AG20443 (cell line): ENCODE measurements around the gene MGME1.
A peak's percentile ranks its signal among the peaks of the same experiment; 100 is the strongest.

ENCODE experiments used
- DNase-seq: peaks from one replicate; pipeline ENCODE4 v3.0.0; 2012; ENCODE audit warnings: low spot score, mixed read lengths

Gene MGME1

DNA sequence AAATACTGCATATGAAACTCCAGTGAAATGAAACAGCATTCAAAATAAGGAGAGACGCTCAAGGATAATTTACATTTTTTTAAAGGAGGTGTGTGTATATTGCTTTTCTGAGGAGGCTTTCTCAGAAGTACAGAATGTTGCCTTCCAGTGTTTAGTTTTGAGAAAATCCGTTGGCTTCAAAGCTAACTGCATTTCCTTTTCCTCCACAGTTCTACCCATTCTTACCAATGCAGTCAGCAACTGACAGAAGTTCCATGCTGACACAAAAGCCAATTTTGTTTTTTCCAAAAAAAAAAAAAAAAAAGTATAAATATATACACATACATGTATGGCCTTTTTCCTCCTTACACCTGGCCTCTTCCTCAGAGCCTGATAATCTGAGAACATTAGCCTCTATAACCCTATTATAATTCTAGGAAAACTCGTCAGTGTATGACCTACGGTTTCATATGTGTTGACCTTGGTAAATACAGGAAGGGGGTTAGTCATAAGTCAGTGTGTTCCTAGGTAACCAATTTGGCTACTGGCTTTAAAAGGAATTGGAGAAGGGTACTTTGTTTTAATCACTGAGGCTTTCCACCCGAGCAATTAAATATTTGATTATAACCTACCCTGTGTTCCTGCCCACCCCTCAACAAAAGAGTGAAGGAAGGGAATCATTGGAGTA, 24.2 kb downstream of the MGME1 start:
- no peak for DNase-seq

DNA sequence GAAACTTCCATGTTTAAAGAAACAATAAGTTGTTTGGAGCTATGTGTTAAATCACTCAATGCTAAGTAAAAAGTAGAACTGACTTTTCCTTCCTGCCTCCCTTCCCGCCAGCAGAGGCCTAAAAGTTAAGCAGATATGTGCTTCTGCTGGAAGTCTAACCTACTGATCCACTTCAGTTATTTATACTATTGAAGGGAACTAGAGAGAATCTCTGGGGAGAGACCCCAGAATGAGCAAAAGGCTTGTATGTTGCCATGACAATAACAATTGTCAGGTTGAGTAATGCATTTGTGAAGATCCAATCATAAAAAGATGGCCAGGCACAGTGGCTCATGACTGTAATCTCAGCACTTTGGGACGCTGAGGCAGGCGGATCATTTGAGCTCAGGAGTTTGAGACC, 24.7 kb downstream of the MGME1 start:
- no peak for DNase-seq

DNA sequence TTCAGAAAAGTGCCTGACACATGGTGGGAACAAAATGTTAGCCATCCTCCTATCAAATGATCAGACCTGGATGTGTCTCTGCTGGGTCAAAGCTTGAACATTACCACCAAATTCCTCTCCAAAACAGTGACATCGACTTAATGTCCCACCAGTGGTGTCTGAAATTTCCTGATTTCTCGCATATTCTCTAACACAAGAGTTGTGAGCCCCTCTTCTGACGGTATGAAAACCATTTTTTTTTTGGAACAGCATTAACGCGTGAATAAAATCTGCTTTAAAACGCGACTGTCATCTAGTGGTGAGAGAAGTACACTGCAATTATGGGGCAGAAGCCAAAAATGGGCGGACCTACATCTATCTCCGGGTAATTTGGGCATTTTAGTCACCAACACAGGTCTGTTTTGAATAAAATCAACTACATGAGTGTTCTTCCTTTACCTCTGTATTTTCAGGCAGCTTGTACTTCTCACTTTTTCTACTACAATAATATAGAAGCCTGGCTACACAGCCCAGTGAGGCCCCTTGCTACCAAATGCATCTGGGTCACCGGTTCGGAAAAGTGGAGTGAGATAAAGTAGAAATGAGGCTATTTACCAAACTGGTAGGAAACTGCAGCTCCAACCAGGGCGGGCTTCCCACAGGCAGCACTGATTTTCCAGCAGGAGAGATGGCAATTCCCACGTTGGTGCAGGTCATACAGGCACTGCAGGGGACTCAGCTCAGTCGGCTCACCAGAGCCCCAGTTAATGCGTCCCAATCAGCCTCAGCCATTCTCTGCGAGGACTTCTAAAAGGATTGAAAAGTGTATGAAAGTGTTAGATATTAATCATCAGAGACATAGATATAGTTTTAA, 27.4 kb downstream of the MGME1 start:
- DNase-seq = peak; percentile 76

DNA sequence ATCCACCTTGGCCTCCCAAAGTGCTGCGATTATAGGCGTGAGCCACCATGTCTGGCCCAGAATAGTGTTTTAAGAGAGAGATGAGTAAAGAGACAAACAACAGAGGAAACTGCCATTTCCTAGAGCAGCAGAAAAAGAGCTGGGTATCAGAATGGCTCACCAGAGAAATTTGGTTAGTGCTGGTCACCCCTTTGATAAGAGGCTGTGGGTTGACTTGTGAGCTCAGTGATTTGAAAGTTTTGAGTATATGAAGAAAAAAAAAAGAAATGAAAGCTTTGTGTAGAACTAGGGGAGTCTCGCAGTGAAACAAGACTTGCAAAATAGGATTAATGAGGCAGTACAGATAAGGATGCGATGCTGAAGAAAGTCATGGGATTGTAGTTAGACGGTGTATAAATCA, 29.6 kb downstream of the MGME1 start:
- no peak for DNase-seq

DNA sequence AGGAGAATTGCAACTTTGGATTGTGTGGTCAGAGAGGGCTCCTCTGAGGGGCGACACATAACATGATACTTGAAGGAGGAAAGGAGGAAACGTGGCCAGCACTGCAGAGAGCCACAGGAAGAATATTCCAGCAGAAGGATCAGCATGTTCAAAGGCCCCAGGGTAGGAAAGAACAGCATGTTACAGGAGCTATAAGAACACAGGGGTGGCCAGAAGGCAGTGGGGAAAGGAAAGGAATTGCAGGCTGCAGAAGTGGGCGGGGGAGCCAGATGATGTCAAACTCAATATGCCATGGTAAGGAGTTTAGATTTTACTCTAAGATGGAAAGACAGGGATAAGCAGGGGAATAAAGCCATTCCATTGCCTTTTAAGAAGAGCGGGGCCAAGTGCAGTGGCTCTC, 30.7 kb downstream of the MGME1 start:
- no peak for DNase-seq

DNA sequence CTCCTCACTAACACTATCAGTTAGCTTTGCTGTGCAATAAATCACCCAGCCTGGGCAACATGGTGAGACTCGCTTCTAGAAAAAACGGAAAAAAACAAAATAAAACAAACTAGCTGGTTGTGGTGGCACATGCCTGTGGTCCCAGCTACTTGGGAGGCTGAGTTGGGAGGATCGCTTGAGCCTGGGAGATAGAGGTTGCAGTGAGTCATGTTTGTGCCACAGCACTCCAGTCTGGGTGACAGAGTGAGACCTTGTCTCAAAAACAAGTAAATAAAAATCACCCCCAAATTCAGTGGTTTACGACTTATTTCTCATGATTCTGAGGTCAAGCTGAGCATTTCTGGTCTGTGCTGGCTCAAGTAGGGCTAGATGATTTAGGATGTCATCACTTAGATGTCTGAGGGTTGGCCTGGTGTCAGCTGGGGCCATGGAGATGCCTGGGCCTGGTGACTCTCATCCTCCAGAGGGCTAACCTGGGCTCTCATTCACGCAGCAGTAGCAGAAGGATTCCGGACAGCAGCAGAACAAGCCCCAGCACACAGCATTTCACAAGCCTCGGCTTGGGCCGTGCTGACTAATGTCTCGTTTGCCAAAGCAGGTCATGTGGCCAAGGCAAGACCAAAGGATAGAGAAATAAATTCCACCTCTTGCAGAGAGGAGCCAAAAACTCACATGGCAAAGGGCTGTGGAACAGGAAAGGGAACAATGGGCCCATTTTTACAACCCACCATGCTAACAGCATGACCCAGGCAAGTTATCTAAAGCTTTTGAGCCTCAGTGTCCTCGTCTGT, 32.5 kb downstream of the MGME1 start:
- DNase-seq = peak; percentile 92

DNA sequence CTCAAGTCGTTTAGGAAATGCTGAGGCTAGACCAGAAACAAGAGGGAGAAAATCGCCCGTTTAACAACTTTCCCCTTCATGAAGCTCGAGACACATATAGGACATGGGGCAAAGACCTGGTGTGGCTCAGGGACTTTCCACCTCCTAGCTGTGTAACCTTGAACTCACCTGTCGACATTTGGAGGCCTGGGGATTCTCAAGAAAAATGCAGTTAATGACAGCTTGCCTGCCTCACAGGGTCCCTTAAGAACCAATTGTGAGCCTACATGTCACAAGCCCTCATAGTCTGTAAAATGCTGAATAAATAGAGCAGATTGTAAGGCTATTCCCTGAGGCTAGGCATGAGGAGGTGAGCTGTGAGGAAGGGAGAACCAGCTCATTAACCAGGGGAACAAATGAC, 35.1 kb downstream of the MGME1 start:
- DNase-seq = no peak

DNA sequence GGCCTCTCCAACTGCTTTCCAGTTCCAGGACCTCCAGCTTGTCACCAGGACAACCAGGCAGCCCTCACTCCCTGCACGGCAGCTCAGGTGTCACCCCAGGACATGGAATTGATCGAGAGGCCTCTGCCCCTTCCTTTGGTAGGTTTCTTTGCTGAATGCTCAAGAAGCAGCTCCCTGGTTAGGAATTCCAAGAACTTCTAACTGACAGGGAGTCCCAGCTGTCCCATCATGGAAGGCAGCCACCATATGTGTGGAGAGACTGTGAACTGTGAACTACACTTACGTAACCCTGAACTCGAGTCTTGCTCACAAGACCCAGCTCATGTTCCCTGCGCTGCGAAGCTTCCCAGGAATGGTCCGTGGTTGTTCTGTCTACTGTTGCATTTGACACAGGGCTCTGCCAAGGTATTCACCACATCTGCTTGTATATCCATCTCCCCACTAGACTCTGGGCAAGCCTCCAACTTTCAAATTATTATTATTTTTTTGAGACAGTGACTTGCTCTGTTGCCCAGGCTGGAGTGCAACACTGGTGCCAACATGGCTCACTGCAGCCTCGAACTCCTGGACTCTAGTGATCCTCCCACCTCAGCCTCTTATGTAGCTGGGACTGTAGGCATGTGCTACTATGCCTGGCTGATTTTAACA, 35.7 kb downstream of the MGME1 start:
- no peak for DNase-seq

DNA sequence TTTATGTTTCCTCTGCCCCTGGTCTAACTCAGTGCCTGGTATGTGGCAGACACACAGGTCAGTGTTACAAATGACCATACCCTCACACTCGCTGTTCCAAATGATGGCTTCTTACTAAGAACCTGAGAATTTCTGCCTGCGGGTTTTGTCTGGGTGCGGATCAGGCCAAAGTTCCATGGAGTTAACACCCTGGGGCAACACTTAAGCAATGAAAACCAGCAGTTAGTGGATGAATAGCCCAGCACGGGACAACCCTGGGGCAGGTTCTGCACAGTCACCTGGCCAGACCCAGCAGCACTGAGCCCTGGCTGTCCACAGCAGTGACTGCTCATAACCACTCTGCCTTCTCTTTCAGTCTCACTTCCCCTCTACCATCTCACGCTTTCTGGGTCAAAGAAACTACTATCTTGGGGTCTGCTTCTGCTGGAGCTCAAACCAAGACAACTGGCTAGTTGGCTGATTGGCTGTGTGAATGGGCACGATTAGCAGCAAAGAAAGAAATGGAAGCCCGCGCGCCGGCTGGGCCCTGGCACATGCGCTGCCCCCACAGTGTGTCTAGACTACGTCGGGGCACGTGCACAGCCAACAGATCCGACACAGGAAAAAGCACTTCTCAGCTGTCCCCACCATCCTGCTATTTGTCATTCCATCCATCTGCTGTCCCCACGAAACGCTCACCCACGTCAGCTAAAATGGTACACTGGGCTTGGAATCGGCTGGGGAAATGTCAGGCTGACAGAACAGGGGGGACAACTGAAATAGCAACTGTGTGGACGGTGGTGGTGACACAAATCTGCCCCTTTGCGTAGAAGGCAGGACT, 36.6 kb downstream of the MGME1 start:
- no peak for DNase-seq

DNA sequence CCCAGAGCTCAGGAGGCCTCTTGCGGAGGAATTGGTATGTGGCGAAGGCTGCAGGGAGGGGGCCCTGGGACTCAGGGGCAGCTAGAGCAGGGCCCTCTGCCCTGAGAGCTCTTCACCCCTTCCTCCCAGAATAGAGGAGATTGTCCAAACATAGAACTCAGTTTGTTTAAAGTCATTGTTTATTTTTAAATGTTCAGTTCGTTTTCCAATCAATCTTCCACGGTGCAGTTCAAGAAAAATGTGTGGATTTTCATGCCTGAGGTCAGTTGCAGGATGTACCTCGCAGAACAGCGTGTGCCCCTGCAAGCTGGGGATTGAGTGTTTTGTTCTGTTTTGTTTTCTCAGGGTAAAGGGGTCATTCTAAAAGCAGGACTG, 37.2 kb downstream of the MGME1 start:
- DNase-seq = no peak

DNA sequence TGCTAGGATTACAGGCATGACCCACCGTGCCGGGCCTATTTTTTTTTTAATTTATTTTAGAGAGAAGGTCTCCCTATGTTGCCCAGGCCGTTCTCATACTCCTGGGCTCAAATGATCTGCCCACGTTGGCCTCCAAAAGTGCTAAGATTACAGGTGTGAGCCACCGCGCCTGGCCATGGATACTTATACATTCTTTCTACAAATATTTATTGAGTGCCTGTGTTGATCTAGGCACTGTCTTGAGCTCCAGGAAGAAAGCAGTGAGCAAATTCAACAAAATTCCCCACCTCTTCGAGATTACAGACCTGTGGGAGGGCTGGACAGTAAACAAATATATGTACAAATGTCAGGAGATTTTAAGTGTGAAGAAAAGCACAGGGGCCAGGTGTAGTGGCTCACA, 37.9 kb downstream of the MGME1 start:
- DNase-seq = no peak

DNA sequence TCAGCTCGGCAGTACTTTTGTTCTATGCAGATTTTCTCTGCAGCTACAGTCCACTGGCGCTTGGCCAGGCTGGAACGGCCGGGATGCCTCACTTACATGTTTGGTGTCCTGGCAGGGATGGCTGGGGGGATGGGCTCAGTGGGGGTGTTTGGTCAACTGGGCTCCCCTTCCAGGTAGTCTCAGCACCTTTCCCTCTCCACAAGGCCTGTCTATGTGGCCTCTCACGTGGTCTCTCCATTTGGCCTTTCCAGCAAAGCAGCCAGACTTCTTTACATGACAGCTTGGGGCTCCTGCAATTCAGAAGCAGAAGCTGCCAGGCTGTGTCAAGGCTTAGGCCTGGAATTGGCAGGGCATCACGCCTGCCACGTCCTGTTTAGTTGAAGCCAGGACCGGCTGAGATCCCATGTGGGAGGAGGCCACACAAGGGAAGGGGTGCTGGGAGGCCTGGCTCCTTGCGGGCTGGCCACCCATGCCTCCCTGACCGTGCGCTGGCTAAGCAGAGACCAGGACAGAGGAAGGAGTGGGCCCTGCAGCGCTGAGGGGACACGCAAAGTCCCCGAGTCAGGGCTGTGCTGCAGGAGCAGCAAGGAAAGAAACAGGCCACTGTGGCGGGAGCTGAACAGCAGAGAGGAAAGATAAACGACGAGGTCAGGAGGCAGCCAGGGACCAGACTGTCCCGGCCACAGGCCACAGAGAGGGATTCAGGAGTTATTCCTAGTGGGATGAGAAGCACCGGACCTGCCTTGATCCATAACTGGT, 38.9 kb downstream of the MGME1 start:
- no peak for DNase-seq

DNA sequence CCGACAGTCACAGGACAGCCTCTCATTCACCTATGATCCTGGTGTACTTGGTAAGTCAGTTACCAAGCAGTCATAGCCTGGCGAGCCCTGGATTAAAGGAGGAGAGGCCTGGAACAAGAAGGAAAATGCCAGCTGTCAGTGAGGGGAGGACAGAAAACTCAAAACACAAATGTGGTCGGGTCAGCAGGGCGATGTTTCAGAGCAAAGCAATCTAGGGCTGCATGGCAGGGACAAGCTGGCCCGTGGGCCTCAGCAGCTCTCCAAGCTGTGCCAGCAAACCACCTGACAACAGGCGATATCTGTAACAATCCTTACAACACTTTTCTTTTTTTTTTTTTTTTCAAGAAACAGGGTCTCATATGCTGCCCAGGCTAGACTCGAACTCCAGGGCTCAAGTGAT, 40.3 kb downstream of the MGME1 start:
- DNase-seq = no peak

DNA sequence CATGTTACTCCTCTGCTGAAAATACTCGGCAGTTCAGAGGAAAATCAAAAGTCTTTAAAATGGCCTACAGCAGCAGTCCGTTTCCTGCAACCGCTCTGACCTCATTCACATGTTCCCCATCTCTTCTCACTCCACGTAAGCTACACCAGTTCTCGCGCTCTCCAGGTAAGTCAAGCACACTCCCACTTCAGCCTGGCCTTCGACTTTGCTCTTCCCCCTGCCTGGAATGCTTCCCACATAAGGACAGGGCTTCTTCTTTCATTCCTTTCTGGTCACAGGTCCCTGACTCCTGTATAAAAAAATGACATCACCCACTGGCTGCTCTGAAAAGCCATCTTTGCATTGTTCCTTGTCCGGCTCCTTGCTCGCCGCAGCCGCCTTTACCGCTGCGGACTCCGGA, 42.7 kb downstream of the MGME1 start:
- DNase-seq = no peak

DNA sequence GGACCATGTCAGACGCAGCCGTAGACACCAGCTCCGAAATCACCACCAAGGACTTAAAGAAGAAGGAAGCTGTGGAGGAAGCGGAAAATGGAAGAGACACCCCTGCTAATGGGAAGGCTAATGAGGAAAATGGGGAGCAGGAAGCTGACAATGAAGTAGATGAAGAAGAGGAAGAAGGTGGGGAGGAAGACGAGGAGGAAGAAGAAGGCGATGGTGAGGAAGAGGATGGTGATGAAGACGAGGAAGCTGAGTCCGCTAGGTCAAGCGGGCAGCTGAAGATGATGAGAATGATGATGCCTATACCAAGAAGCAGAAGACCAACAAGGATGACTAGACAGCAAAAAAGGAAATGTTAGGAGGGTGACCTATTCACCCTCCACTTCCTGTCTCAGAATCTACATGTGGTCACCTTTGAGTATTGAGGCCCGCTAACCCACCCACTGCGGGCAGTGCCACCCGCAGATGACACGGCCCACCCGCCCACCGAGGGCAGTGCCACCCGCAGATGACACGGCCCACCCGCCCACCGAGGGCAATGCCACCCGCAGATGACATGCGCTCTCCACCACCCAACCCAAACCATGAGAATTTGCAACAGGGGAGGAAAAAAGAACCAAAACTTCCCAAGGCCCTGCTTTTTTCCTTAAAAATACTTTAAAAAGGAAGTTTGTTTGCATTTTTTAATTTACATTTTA, 43.3 kb downstream of the MGME1 start:
- DNase-seq = no peak

DNA sequence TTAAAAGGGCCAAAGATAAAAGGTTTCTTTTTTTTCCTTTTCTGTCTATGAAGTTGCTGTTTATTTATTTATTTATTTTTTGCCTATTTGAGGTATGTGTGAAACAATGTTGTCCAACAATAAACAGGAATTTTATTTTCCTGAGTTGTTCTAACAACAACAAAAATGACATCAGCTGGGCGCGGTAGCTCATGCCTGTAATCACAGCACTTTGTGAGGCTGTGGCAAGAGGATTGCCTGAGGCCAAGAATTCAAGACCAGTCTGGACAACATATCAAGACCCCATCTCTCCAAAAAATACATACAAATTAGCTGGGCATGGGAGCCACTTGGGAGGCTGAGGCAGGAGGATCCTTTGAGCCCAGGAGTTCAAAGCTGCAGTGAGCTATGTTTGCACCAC, 44.1 kb downstream of the MGME1 start:
- no peak for DNase-seq

DNA sequence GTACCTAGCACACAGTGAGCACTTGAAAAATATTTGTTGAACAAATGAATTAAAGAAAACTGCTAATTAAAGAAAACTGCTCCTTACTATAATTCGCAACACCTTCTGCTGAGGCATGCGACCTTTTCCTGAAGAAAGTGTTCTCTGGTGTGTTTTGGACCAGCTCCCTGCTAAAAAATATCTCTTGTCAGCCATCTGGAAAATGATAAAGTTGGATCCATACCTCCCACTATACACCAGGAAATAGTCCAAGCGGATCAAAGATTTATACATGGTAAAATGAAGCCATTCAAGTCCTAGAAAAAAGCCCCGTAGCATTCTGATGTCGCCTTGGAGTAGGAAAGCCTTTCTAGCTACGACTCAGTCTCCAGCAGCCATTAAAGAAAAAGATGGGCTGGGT, 45.6 kb downstream of the MGME1 start:
- DNase-seq = no peak

DNA sequence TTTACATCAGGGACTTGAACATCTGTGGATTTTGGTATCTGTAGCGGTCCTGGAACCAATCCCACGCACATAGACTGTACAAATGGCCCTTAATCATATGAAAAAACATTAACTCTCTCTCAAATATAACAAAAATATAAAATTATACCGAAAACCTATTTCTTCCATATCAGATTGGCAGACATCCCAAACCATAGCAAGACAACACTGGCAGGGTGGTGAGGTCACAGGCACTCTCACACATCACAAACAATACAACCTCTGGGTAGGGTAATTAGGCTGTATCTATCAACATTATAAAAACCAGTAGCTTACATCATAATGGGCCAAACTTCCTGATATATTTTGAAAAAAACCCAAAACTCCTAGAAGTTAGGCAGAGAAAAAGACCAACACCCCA, 48.0 kb downstream of the MGME1 start:
- DNase-seq = no peak

DNA sequence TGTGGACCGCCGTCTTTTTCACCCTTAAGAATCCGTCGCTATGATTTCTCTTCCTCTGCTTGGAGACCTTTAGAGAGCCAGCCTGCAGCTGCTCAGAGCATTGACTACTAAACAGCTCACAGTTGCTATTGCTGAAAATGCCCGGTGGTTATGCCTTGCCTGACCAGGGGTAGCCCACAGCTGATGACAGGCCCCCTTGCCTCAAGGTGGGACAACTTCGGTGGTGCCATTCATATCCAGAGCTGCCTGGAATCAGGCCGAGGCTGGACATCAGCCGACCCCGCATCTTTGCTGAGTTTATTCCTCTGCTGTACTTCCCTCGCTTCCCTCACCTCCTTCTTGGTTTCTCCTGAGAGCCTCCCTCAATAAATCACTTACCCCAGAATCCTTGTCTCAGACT, 49.3 kb downstream of the MGME1 start:
- DNase-seq = no peak

DNA sequence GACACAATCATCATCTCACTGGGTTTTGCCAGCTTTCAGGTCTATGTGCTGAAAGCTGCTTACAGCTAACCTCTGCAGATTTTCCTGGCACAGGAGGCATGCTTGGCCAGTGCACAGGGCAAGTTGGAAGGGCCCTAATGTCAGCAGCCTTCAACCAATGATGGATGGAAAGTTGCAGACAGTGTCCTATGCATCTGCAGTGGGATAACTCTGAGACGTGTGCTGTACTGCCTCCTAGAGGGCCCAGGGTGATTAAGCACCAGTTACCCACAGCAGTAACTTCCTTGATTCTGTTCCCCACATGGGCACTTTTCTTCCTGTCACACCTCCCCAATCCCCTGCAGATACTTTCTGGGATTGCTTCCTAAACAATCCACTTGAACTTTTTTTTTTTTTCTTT, 50.2 kb downstream of the MGME1 start:
- DNase-seq = no peak
